SK-N-DZ (cell line): Measurements from ENCODE around the gene AKAP8L.
A peak's percentile ranks its signal among the peaks of the same experiment; 100 is the strongest.

Experiments used
- DNase-seq: peaks from one replicate; pipeline ENCODE4 v3.0.0-alpha.2; 2015; ENCODE audit warnings: low spot score

AKAP8L gene

DNA sequence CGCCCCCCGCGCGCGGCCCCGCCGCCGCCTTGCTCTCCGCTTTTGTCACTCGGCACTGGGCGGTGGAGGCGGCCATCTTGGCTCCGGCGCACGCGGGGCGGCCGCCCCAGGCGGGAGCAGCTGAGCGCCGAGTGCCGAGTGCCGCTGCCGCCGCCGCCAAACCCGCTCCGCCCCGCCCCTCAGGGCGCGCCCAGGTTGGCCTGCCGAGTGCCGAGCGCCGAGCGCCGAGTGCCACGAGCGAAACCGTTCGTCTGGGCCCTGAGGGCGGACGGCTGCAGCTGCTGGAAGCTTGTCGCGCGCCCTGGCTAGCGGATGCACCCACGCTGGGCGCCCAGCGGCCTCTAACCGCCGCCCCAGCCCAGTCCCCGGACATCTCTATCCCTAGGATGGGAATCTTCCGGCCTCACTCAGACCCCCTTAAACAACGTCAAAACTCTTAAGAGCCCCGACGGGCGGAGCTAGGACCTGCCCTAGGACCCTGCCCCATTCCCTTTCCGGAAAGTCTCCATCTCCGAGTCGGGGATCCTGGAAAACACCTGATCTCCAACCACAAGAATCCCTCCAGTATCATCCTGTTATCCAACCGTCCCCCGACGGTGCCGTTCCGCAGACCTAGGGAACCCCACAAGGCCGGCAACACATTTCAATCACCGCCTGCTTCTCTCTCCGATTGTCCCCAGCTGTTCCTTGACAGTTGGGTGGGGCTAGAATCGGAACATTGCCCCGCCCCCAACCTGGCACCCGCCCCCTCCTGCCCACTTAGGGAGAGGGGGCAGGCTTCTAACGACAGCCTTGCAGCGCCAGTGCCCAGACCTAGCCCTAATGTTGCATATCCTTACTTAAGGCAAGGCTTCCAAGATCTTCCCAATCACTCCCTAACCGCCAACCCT lies 14.1 kb upstream of the AKAP8L start:
- peak; percentile 80 for DNase-seq

DNA sequence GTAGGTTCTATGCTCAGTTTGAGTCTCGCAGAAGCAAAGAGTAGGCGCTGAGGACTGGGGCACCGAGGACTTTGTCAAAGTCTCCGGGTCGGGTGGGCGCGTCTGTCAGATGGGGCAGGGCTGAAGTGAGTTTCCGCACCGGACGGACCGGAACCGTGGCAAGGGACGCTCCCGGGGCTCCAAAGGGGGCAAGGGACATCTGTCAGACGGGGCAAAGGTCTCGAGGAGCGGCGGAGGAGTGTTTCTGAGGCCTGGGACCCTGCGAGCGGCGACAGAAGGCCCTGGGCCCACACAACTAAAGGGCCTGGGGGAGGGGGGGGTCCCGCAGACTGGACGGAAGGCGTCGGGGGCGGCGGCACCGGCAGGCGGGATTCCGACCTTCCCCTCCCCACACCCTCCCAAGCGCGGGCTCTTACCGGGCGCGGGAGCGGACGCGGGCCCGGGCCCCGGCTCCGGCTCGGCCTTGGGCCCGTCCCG lies 13.3 kb upstream of the AKAP8L start:
- no peak for DNase-seq

DNA sequence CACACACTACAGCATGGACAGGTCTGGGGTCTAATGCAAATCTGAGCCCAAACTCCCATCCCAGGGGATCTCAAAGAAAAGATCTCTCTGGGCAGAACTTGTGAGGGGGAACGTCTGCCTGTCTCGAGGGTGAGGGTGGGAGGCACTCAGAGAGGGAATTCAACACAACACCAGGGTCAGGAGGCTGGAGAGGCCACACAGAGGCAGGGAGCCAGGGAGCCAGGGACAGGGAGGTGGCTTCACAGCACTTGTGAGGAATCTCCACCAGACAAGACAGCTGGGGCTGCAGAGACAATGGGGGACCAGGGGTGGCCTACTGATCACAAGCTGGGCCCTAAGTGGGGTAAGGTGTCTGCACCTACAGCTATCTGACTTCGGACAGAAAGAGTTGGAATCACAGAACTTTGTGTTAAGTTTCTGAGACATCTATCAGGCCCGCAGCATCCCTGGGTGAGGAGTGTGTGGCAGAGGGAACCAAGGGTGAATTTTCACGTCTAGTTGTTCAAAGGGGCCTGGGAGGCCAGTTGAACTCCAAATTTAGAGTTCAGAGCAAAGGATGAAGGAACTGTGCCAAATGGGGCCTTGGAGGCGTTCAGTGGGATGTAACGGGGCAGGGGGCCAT lies 12.7 kb upstream of the AKAP8L start:
- DNase-seq: no peak

DNA sequence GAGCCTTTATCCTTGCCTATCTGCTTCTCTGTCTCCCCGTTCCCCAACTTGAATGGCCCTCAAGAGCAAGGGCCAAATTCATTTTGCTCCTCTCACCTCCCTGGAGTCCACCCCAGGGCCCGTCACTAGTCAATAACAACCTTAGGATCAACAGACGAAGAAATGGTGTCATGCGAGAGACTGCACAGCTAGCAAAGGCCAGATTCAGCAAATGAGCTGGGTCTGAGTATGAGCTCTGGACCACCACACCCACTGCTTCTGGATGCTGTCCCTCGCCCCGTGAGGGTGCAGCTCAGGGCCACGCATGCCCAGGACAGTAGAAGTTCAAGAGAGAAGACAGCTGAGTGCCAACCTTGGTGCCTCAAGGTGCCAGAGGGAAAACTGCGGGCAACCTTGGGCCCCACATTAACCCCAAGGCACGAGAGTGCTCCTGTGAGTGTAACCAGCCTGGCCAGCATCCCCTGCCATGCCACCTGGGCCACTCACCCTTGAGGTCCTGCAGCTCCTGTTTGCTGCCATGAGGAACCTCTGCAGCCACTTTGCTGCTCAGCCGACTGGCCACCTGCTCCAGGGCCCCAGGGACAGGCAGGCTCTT lies 11.8 kb upstream of the AKAP8L start:
- DNase-seq: no peak

DNA sequence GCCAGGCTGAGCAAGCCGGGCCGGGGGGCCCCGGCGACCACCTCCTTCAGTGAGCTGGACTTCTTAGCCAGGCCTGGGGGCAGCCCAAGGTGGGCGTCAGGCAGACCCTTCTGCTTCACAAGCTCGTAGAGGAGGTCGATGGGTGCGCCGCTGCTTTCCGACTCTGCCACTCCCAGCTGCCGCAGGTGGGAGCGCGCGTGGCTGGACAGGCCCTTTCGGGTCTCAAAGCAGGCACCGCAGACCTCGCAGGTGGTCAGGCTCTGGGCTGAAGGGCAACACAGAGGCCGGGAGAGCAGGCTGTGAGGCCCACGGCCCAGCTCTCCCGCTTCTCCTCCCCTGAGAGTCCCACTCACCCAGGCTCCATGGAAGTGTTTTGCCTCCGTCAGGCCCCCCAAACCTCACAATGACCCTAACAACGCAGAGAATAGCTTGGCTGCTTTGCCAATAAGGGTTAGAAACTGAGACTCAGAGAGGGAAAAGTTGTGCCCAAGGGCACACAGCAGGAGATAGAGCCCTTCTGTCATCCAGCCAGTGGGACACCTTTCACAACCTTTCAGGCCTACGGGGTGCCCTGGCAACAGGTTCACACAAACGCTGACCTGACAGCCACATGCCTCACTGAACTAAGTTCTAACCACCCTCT lies 11.2 kb upstream of the AKAP8L start:
- DNase-seq: no peak

DNA sequence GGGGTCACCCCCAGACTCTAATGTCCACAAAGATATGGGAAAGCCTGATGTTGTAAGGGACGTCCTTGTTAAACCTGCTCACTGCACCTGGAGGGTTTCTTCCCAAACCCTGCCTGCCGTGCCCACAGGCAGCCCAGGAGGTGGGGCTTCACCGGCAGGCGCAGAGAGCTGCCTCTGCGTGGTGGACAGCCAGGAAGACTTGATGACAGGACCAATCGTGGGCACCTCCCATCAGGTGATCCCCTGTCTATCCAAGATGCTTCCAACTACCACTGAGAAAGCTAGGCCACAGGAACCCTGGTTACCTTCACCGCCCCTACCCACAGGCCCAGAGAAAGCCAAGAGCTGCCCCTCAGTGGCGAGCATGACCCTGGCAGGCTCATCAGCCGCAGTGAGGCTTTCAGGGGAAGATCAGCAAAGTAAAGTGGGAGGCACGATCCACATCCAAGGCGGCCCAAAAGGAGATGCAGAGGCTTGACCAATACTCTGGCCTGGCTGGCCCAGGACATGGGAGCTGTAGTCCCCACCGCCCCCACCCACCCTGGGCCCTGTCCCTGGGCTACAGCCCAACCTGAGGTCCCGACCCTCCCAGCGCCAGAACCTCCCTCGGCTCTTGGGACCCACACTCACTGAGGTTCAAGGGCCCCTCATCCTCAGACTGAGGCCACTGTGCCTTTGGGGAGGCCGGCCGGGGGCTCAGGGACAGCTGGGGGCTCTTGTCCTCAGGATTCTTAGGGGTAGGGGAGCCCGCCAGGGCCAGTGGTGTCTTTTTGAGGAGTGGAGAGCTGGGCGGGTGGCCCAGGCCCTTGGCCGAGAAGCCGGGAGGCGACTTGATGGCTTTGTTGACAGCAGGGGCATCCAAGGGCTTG lies 10.4 kb upstream of the AKAP8L start:
- no peak for DNase-seq

DNA sequence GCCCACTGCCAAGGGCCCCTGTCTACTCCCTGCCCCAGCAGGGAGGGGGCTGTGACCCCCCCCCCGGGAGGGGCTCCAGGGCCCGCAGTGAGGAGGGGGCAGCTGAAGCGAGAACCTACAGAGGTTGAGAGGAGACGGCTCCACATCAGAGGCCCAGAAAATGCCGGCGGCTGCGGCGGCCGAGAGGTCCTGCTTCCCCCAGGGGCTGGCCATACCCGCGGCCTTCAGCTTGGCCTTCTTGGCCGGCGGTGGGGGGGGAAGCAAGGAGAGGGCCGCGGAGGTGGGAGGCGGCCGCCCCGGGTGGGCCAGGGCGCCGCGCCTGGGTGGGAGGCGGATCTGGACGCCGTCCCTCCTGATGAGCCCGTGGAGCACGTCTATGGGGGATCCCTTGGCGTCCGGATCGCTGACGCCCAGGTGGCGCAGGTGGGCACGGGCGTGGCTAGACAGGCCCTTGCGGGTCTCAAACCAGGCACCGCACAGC lies 9.2 kb upstream of the AKAP8L start:
- DNase-seq: no peak

DNA sequence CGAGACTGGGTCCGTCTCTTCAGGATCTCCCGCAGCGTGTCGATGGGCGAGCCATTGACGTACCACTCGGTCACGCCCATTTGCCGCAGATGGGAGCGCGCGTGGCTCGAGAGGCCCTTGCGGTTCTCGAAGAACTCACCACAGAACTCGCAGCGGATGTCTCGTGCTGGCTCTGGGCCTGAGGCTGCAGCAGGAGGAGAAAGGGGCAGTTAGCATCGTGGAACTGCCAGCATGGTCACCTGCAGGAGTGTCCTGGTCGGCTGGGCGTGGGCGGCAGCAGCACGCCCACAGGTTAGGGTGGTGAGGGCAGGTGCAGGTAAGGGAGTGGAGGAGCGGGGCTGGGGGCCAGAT lies 8.5 kb upstream of the AKAP8L start:
- no peak for DNase-seq

DNA sequence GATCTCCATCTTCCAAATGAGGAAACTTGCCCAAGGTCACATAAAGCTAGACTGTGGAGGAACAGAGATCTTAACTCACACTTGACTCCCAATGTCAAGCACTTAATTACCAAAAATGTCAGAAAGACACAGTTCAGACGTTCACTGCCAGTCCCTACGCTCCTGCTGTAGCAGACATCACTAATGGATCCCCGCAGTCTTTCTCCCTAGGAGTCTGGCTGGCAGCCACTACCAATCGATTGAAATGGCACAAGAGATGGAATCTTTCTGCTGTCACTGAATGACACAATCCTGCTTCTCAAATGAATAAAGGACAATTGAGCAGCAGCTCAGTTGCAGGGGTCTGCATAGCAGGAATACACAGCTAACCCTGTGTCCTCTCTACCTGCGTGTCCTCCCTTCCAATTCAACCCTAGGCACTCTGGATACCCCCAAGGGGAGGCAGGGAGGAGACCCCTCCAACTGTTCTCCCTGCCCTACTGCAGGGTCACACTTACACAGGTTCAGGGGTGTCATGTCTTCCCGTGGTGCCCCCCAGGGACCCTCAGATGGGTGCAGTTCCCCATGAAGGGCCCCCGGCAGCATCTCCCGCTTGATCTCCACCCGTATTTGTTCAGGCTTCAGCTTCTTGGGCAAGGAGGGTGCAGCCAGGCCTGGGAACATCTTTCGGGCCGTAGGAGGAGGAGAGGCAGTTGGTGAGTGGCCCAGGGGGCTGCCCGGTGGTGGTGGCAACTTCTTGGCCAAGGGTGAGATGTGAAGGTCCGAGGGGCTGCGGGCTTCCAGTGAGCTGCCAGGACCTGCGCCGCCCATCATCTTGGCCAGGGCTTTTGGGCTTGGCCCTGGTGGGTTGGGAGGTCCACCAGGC lies 7.9 kb upstream of the AKAP8L start:
- DNase-seq: no peak

DNA sequence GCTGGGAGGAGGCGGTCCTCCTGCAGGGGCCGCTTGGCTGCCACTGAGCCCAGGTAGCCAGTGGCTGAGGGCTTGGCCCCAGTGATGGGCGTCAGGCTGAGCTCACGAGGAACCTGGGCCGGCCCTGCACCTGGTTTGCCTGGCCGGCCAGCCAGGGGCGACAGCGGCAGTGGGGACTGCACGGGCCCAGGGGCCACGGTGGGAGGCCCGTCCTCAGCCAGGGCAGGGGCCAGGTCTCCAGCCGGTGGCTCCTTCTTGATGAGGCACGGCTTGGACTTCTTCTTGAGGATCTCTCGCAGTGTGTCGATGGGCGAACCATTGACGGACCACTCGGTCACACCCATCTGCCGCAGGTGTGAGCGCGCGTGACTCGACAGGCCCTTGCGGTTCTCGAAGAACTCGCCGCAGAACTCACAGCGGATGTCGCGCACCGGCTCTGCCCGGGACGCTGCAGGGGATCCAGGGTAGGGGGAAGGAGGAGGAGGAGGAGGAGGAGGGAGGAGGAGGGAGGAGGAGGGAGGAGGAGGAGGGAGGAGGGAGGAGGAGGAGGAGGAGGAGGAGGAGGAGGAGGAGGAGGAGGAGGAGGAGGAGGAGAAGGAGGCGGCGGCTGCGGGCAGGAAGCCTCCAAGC lies 6.6 kb upstream of the AKAP8L start:
- no peak for DNase-seq

DNA sequence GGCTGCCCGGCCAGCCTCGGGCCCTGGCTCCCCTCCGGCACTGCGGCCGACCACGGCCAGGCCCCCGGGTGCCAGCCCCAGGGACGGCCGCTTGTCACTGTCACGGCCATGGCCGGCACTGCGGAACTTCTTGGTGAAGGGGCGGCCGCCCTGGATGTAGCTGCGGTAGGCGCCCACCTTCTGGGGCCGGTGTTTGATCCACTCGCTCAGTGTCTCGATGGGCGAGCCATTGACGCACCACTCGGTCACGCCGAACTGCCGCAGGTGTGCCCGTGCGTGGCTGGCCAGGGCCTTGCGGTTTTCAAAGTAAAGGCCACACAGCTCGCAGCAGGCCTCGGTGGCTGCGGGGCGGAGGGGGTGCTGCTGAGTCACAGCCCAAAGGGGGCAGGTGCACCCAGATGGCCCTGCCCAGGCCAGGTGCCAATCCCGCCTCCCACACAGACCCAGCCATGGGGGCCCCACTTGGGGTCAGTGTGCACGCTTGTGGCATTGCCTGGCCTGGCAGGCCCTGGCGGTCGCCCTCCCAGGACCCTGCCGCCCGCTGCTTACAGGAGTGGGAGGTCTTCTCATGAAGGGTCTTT lies 6.0 kb upstream of the AKAP8L start:
- DNase-seq: no peak

DNA sequence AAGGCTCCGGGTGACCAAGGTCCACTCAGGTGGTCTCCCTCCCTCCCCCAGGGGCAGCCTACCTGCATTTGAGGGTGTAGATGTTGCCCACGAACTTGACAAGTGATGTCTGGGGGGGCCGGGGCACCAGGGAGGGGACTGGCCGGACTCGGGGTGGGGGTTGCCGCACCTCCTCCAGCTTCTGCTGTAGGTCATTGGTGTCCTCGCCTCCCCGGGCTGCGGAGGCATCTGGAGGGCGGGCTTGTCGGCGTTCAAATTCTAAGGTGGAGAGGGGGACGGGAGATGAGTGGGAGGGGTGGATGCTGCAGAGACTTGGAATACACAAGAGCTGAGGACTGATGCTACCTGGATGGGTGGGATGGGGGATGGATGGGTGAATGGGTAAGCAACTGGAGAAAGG lies 5.3 kb upstream of the AKAP8L start:
- DNase-seq: no peak

DNA sequence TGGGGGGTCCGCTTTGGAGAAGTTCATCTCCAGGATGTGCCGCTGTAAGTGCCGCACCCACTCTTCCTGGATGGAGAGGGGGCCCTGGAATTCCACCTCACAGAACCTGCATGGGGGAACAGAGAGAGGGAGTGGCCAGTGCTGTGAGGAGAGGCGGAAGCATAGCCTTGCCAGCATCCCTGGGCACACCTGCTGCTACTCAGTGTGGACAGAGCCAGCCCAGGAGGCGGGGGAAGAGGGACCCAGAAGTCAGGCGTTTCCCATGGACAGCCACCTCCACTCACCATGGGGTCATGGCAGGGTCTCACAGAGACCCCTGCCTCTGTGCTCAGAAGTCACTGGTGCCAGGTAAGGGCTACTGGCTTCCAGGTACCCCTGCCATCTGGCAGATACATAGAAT lies 4.3 kb upstream of the AKAP8L start:
- DNase-seq: no peak

DNA sequence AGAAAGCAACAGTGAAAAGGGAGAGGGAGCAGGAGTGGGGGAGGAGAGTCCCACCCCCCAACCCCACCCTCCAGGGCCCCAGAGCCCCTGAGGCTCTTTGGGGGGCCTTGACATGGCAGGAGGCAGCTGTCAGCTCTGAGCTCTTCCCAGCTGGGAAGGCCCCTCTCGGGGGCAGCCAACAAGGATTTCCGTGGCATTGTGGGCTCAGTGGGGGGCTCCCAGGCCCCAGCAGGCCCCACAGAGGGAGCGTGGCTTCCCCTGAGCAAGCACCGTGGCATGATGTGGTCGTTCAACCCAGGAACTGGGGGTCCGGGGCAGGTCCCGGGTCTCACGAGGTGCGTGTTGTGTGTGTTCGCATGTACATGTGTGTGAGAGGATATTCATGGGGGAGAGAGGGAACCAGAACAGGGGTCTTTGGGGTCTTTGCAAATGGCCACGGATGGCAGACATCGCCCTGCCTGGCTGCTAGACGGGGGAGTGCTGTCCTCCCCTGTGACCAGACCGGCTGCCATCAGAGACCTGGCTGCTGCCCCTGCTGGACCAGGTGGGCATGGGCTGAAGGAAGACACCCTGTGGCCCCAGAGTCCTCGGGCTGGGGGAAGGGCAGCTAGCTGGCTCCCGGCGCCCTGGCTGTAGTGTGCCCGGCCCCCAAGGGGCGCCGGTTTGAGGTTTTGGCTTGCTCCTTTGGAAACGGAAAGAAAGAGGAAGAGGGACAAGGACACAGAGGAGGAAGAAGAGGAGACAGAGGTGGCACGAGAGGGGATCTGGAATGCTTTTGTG lies 3.7 kb upstream of the AKAP8L start:
- no peak for DNase-seq

DNA sequence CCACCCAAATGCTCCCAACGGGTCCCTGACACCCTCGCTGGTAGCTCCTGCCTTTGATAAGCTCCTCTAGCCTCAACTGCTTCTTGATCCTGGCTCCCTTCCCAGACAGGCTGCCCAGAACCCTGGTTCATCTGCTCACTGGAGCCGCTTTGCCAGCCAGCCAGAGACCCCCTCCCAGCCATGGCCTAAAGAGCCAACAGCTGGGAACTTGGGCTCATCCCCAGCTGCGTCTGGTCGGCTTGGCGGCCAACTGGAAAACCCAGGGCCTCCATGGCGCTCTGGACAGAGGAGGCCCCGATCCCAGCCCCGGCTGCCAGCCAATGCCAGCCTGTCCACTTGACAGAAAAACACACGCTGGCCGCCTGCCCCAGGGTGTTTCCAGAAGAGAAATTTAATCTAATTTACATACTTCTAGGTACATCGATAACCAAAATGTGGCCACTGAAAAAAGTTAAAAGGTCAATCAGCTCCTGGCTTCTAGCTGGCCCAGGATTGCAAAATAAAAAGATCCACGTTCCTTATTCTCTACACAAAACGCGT lies 3.0 kb upstream of the AKAP8L start:
- DNase-seq: no peak

DNA sequence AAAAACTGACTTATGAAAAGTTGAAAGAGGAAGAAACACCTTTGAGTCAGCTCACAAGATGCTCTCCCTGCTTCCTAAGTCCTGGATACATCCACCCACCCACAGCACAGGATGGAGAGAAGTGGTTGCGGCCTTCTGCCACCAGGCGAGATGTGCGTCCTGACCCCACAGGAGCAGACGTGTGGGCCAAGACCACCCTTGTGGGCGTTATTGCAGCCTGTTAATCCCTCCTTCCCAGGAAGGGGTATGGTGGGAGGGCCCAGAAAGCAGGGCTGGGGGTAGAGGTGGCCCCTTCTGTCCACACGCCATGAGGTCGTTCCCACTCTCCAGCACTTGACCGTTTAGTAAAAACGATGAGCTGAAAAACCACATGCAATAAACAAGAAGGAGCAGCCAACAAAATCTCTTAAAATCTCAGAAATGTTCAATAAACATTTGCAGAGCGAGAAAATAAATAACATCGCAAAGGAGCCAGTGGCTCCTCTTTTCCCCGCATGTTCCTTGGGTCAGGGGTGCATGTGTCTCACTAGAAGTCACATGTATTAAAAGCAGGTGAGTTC lies 2.4 kb upstream of the AKAP8L start:
- no peak for DNase-seq

DNA sequence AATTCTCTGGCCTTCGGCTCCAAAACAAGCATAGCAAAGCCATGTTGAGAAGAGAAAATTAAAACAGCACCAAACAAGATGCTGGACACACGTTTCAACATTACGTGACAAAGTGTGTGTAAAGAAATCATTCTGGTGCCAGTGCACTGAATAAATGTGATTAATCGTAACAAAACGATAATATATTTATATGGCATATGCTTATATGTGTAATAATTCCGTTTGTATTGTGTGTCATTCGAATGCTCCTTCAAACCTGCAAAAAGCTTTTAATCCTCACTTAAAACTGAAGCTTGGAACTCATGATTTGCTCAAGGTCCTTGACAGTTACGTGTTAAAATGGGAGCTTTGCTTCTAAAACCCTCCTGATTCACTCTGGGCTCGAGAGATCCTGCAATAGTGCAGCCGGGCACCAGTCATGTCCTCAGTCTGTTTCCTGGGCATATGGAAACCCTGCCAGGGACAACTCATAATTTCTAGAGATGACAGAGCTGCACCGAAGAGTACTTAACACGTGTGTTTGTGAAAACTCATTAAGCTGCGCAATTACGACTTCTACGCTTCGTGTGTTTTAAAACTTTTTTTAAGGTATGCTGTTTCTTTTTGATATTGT lies 731 bp upstream of the AKAP8L start:
- no peak for DNase-seq

DNA sequence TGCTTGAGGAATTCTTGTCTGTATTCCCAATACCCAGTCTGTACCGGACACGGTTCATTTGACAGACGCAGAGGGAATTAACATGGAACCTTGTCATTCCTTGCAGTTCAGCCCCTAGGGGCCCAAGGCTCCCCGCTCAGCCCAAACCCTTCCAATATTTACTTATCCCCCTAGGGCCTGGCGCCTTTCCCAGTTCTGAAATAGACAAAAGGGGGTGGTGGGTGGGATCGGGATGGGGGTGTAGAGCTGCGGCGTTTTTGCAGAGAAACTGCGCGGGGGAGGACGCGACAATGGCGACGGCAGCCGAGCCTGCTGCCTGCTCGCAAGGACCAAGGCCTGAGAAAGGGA lies 583 bp downstream of the AKAP8L start:
- no peak for DNase-seq
